Kidney epithelial cell (primary cell): Measurements from ENCODE around the gene MTMR2. TPM values are rescaled to one million over a fixed set of nuclear protein-coding genes. Genes with fewer than 3 reads are reported as not detected.

Experiments
- DNase-seq: peaks from one replicate; pipeline ENCODE4 v3.0.0-alpha.2; 2010; ENCODE audit warnings: low read depth
- H3K27me3 ChIP-seq: 2 replicates; pipeline ENCODE4 v1.6.0; 2011; ENCODE audit warnings: low read length; ENCODE audit not compliant: control insufficient read depth, insufficient read depth
- H3K36me3 ChIP-seq: 2 replicates; pipeline ENCODE4 v1.5.1; 2011; ENCODE audit warnings: low read length; ENCODE audit not compliant: control insufficient read depth, insufficient read depth
- H3K4me3 ChIP-seq: 2 replicates; pipeline ENCODE4 v1.5.1; 2011; ENCODE audit warnings: low read depth, mild to moderate bottlenecking, control low read depth, low read length
- total RNA-seq: library from RNA; depleted of rRNA; stranded (reverse); fragments of >200 nt; gene quantifications from 2 replicates; pipeline ENCODE4 v1.2.3, GENCODE V29; 2015
- TF ChIP-seq, protein P1 (sequence below): IDR thresholded peaks from 2 replicates; pipeline ENCODE4 v1.5.1; 2011; ENCODE audit warnings: mild to moderate bottlenecking, moderate library complexity, low read length, control low read depth, inconsistent platforms; ENCODE audit not compliant: insufficient read depth, poor library complexity, severe bottlenecking

MTMR2 gene
- total RNA-seq, 1 donor from 2014 or later: 33.9 TPM

DNA sequence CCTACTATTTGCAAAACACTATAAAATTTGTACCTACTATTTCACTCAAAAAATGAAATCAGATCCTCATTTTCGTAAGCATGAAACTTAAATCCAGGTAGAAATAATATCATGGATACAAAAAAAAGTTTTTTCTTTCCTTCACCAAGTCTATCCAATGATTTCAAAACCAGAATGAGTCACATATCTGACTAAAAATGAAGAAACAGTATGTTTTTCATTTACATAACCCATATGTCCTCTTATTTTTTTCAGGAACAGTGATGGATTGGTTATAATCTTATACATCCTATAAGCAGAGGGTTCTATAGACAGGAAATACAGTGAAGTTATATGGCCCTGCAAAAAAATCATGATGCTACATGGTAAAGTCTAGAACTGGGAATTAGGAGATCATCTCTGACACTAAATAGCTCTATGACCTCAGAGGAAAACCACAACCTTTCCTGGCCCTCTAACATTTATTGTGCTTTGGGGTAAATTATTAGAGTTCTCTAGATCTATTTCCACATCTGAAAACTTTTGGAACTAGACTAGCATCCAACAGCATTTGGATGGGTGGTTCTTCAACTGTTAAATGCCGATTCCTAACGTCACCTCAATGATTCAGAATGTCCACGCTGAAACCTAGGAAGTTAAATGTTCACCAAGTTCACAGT, 10.9 kb downstream of the MTMR2 start:
- H3K4me3 ChIP-seq: no peak overlapping the region
- DNase-seq: no peak
- no peaks in the 10 kb centered on the region for H3K36me3 ChIP-seq
- TF ChIP-seq, protein P1, sequence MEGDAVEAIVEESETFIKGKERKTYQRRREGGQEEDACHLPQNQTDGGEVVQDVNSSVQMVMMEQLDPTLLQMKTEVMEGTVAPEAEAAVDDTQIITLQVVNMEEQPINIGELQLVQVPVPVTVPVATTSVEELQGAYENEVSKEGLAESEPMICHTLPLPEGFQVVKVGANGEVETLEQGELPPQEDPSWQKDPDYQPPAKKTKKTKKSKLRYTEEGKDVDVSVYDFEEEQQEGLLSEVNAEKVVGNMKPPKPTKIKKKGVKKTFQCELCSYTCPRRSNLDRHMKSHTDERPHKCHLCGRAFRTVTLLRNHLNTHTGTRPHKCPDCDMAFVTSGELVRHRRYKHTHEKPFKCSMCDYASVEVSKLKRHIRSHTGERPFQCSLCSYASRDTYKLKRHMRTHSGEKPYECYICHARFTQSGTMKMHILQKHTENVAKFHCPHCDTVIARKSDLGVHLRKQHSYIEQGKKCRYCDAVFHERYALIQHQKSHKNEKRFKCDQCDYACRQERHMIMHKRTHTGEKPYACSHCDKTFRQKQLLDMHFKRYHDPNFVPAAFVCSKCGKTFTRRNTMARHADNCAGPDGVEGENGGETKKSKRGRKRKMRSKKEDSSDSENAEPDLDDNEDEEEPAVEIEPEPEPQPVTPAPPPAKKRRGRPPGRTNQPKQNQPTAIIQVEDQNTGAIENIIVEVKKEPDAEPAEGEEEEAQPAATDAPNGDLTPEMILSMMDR: no peak
- H3K27me3 ChIP-seq: no peaks in the 10 kb centered on the region

DNA sequence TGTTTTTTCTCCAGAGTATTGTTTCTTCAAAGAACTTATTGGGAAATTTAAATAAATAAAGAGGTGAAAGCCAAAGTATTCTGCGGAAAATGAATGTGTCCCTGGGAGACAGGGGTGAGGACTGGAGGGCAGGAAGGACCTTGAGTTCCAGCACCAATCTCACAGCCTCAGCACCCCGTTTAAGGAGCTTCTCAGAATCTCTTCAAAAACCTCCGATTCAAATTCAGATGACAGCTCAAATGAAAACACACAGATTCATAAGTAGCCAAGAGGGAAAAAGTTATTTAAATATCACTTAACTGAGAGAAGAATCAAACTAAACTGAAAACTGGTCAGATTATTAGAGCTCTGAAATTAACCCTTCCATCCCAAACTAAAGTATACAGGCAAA, 12.5 kb downstream of the MTMR2 start:
- TF ChIP-seq, protein P1: no peak
- DNase-seq: no peak
- Histone ChIP-seq H3K36me3 (no peaks in the 10 kb centered on the region), H3K27me3 (no peaks in the 10 kb centered on the region), H3K4me3 (no peak overlapping the region)

DNA sequence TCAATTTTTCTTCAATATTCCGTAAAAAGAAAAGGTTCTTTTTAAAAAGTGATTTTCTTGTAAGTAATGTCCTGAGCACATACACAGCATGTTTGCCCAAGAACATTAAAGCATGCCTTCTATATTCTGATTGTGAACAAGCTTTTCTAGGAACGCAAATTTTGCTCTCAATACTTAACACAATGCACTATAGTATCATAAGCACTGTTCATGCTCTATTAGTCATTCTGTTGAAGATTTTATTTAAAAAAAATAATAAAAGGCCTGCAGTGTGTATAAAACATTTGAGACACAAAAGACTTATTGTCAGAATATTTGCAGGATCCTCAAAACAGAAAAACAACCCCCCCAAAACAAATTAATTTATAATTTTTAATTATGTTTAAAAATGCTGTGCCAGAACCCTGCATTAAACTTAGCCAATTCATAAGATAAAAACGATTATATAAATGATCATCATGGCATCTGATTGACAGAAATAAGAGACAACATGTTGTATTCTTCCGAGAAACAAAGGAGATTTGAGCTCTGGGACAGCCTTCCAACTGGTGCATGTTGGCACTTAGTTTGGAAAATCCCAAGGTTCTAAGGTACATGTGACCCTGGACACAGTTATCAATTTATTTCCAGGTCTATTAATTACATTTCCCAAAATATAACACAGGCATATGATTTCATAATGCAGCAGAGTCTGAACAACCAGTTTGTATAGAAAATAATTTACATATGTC, 13.1 kb downstream of the MTMR2 start:
- TF ChIP-seq, protein P1: no peak

DNA sequence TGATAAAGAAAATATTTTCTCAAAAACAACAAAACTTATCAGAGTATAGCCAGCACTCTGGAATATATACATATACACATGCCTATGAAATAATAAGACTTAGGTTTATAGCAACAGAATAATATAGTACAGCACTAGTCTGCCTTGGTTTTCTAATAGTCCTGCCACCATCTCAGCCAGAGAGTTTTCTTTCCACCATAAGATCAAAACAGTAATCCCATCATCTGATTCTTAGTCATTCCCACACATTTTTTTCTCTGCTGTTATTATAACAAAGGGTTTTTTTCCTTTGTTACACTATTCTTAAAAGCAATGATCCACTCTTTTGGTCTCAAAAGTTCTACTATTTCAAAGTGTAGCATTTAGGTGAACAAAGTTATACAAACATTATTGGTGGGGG, 15.1 kb downstream of the MTMR2 start:
- TF ChIP-seq, protein P1: no peak
- no peak for DNase-seq
- Histone ChIP-seq H3K27me3 (no peaks in the 10 kb centered on the region), H3K4me3 (no peak overlapping the region), H3K36me3 (no peaks in the 10 kb centered on the region)

More for the DNA sequence above, 13.1 kb downstream of the MTMR2 start:
- DNase-seq: no peak
- Histone ChIP-seq H3K4me3 (no peak overlapping the region), H3K36me3 (no peaks in the 10 kb centered on the region), H3K27me3 (no peaks in the 10 kb centered on the region)

DNA sequence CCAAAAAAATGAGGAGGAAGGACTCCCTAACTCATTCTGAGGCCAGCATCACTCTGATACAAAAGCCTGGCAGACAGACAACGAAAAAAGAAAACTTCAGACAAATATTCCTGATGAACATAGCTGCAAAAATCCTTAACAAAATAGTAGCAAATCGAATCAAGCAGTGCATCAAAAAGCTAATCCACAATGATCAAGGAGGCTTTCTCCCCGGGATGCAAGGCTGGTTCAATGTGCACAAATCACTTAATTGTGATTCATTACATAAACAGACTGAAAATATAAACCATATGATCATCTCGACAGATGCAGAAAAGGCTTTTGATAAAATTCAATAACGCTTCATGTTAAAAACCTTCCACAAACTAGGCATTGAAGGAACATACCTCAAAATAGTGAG, 16.4 kb downstream of the MTMR2 start:
- TF ChIP-seq, protein P1: no peak
- Histone ChIP-seq H3K36me3 (no peaks in the 10 kb centered on the region), H3K27me3 (no peaks in the 10 kb centered on the region), H3K4me3 (no peak overlapping the region)
- no peak for DNase-seq
